ENCODE measurements around the gene NFATC1.

The NFATC1 gene

GRCh38 chr18:79509536-79509930, 113.8 kb downstream of the NFATC1 start:
- Histone ChIP-seq H3K4me3 (ENCODE audit: low read length) (no peak overlapping the region), H4K20me1 (ENCODE audit: control insufficient read depth, insufficient read depth, low read depth, low read length) (no peaks in the 10 kb centered on the region), H3F3A (ENCODE audit: control insufficient read depth, insufficient read depth) (no peaks in the 10 kb centered on the region), H3K9me3 (ENCODE audit: control insufficient read depth, insufficient read depth, low read length) (no peaks in the 10 kb centered on the region), H3K9me2 (replicated peaks; ENCODE audit: control insufficient read depth, low read length) (no peaks in the 10 kb centered on the region), H3K4me1 (ENCODE audit: control insufficient read depth, low read length) (peaks cover 43% of the 10 kb centered on the region), H3K36me3 (ENCODE audit: control insufficient read depth, low read length) (no peaks in the 10 kb centered on the region), H3K79me2 (ENCODE audit: control insufficient read depth, low read length) (no peaks in the 10 kb centered on the region), H3K27ac (ENCODE audit: low read depth, low read length) (no peak overlapping the region), H3K27me3 (ENCODE audit: control insufficient read depth, low read length) (no peaks in the 10 kb centered on the region), H3K4me2 (ENCODE audit: low read length) (no peak overlapping the region; the same call in 1 of the 2 replicates)
- no peak for TF ChIP-seq EZH2phosphoT487 (IDR thresholded peaks at IDR 0.05; ENCODE audit: borderline replicate concordance, low read length)
- no peak for TF ChIP-seq CTCF (IDR thresholded peaks at IDR 0.05; ENCODE audit: low read depth, low read length, poor library complexity, severe bottlenecking)

- Histone ChIP-seq H3K4me1 (ENCODE audit: control insufficient read depth, low read length) (peaks cover 43% of the 10 kb centered on the region), H3K4me2 (ENCODE audit: low read length) (no peak overlapping the region), H3K27me3 (ENCODE audit: control insufficient read depth, low read length) (no peaks in the 10 kb centered on the region), H4K20me1 (ENCODE audit: control insufficient read depth, insufficient read depth, low read depth, low read length) (no peaks in the 10 kb centered on the region), H3K4me3 (ENCODE audit: low read length) (no peak overlapping the region), H3K9me3 (ENCODE audit: control insufficient read depth, insufficient read depth, low read length) (no peaks in the 10 kb centered on the region), H3K36me3 (ENCODE audit: control insufficient read depth, low read length) (no peaks in the 10 kb centered on the region), H3K9me2 (replicated peaks; ENCODE audit: control insufficient read depth, low read length) (no peaks in the 10 kb centered on the region), H3K79me2 (ENCODE audit: control insufficient read depth, low read length) (no peaks in the 10 kb centered on the region), H3F3A (ENCODE audit: control insufficient read depth, insufficient read depth) (no peaks in the 10 kb centered on the region), H3K27ac (ENCODE audit: low read depth, low read length) (no peak overlapping the region)
- TF ChIP-seq CTCF (IDR thresholded peaks at IDR 0.05; ENCODE audit: low read depth, low read length, poor library complexity, severe bottlenecking) (no peak), EZH2phosphoT487 (IDR thresholded peaks at IDR 0.05; ENCODE audit: borderline replicate concordance, low read length) (no peak)
These were observed 114.4 kb downstream of the NFATC1 start for GRCh38 chr18:79510046-79510685.

DNA sequence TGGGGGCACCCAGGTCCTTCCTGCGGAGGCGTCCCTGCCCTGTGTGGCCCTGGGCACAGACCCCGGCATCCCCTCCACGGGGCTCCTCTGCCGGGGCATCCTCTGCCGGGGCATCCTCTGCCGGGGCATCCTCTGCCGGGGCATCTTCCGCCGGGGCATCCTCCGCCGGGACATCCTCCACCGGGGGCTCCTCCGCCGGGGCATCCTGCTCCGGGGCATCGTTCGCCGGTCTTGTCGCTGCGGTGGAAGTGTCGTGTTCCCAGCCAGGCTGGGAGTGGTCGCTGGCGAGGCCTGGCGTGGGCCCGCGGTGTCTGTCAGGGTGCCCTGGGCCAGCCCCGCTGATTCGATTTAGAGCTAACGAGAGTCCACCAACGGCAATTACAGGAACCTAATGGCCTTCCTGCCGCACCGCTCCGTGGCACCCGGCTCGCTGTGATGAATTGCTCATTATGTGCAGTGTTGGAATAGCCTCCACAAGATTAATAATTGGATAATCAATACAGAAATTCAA, 115.1 kb downstream of the NFATC1 start:
- Histone ChIP-seq H3K4me2 (ENCODE audit: low read length) (no peak overlapping the region), H3K79me2 (ENCODE audit: control insufficient read depth, low read length) (no peaks in the 10 kb centered on the region), H3K27ac (ENCODE audit: low read depth, low read length) (no peak overlapping the region), H3K4me1 (ENCODE audit: control insufficient read depth, low read length) (peaks cover 39% of the 10 kb centered on the region), H3K27me3 (ENCODE audit: control insufficient read depth, low read length) (no peaks in the 10 kb centered on the region), H3K36me3 (ENCODE audit: control insufficient read depth, low read length) (no peaks in the 10 kb centered on the region), H3F3A (ENCODE audit: control insufficient read depth, insufficient read depth) (no peaks in the 10 kb centered on the region), H3K4me3 (ENCODE audit: low read length) (no peak overlapping the region), H3K9me3 (ENCODE audit: control insufficient read depth, insufficient read depth, low read length) (no peaks in the 10 kb centered on the region), H3K9me2 (replicated peaks; ENCODE audit: control insufficient read depth, low read length) (no peaks in the 10 kb centered on the region), H4K20me1 (ENCODE audit: control insufficient read depth, insufficient read depth, low read depth, low read length) (no peaks in the 10 kb centered on the region)
- no peak for TF ChIP-seq CTCF (IDR thresholded peaks at IDR 0.05; ENCODE audit: low read depth, low read length, poor library complexity, severe bottlenecking)
- TF ChIP-seq EZH2phosphoT487 (IDR thresholded peaks at IDR 0.05; ENCODE audit: borderline replicate concordance, low read length) = no peak
